Measurements from ENCODE around the gene NFAT5. TPM values are rescaled to one million over a fixed set of nuclear protein-coding genes. Genes with fewer than 3 reads are reported as not detected.

The NFAT5 gene
- total and polyA plus RNA-seq, 2 donors (not counting 3 experiments of a cell fraction or from before 2014, with no cell fraction given), result 17.2 to 49.5 TPM

DNA sequence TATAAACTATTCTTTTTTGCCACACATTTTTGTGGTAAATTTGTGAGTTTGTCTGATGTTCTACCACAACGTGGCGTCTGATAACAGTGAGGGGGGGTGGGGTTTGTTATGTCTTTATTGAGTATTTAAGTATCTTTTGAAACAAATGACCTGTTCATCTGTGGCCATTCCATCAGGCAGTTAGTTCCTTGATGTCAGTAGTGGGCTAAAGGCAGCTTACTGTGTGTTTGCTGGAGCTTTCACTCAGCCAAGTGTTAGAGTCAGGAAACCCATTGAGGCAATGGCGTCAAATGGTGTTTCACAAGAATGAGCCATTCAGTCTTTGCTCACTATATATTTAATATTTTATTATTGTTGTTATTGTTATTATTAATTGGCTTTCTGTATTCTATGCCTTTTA lies 132.6 kb downstream of the NFAT5 start:
- ChIA-PET POLR2A (no interaction called here), CTCF (interaction anchor here (0.9 kb wide), 1 partner anchor 302 kb away, joined by 3 read pairs; no protein-coding TSS in a partner anchor)
- intact Hi-C loops (cut with micrococcal nuclease), result no loop called here
- DNase-seq (ENCODE audit: low read depth, low spot score) (no peak), FAIRE-seq (no peak)
- no peaks in the 10 kb centered on the region for H3K9me1 ChIP-seq (replicated peaks; ENCODE audit: control insufficient read depth, extremely low read depth, insufficient read depth, low read length)
- H3K79me2 ChIP-seq (ENCODE audit: control insufficient read depth, insufficient read depth, low read length), result no peaks in the 10 kb centered on the region
- H3K4me3 ChIP-seq (replicated peaks in 1 of 3; ENCODE audit: insufficient read depth in 1 of 3, low read depth in 1 of 3, low read length in 3 of 3), result no peak overlapping the region
- dilution Hi-C loops (cut with MboI; ENCODE audit: extremely low pct_ligation_motif_present, low sequenced_read_pairs), result no loop called here
- no peak overlapping the region for H3K4me2 ChIP-seq (ENCODE audit: insufficient read depth, low read length)
- H2AFZ ChIP-seq (ENCODE audit: low read depth, low read length), result no peak overlapping the region
- no peaks in the 10 kb centered on the region for H3K27me3 ChIP-seq (ENCODE audit: control insufficient read depth in 2 of 2, insufficient read depth in 2 of 2, low read length in 2 of 2)
- H4K20me1 ChIP-seq (replicated peaks; ENCODE audit: control insufficient read depth, extremely low read depth, insufficient read depth, low read length), result no peaks in the 10 kb centered on the region
- peaks cover 12 to 13% of the 10 kb centered on the region in 2 experiments for H3K36me3 ChIP-seq (ENCODE audit: control insufficient read depth in 2 of 2, extremely low read depth in 1 of 2, insufficient read depth in 2 of 2, low read length in 2 of 2)
- no peak overlapping the region for H3K27ac ChIP-seq (ENCODE audit: insufficient read depth, low read depth, low read length)
- TF ChIP-seq POLR2A (IDR thresholded peaks at IDR 0.05; ENCODE audit: low read depth, low read length) (no peak), JUN (IDR thresholded peaks at IDR 0.05; ENCODE audit: borderline replicate concordance, insufficient read depth, insufficient read length, low read depth) (no peak)
- H3K4me1 ChIP-seq (ENCODE audit: control insufficient read depth, extremely low read depth, insufficient read depth, low read length), result peaks cover 4% of the 10 kb centered on the region
- no peaks in the 10 kb centered on the region for H3K9me3 ChIP-seq (replicated peaks; ENCODE audit: control insufficient read depth, insufficient read depth, low read length)
- no peak overlapping the region for H3K9ac ChIP-seq (replicated peaks; ENCODE audit: extremely low read depth, insufficient read depth, low read length)
- no TSS peak for BruUV-seq (replicated peaks)

DNA sequence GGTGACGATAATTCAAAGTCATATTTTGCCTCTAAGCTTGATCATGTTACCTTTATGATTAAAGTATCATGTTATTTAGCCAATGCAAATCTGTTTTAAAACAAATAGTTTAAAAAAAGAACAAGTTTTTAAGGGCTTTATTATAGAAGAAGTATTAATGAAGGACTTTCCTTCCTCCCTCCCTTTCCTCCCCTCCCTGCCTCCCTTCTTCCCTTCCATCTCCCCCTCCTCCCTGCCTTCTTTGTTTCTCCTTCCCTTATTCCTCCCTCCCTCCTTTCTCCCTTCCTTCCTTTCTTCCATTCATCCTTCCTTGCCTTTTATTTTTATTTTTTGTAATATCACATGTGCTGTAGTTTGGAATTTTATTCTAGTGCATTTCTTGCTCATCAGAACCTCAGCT lies 134.1 kb downstream of the NFAT5 start:
- intact Hi-C loops (cut with micrococcal nuclease), result no loop called here
- DNase-seq (ENCODE audit: low read depth, low spot score) (no peak), FAIRE-seq (no peak)
- BruUV-seq (replicated peaks), result no TSS peak
- dilution Hi-C loops (cut with MboI; ENCODE audit: extremely low pct_ligation_motif_present, low sequenced_read_pairs), result no loop called here
- H3K27me3 ChIP-seq (ENCODE audit: control insufficient read depth in 2 of 2, insufficient read depth in 2 of 2, low read length in 2 of 2), result no peaks in the 10 kb centered on the region
- no peak overlapping the region for H3K4me2 ChIP-seq (ENCODE audit: insufficient read depth, low read length)
- no peak overlapping the region for H3K9ac ChIP-seq (replicated peaks; ENCODE audit: extremely low read depth, insufficient read depth, low read length)
- no peak overlapping the region for H3K27ac ChIP-seq (ENCODE audit: insufficient read depth, low read depth, low read length)
- no peaks in the 10 kb centered on the region for H4K20me1 ChIP-seq (replicated peaks; ENCODE audit: control insufficient read depth, extremely low read depth, insufficient read depth, low read length)
- no peak overlapping the region for H2AFZ ChIP-seq (ENCODE audit: low read depth, low read length)
- H3K4me3 ChIP-seq (replicated peaks in 1 of 3; ENCODE audit: insufficient read depth in 1 of 3, low read depth in 1 of 3, low read length in 3 of 3), result no peak overlapping the region
- ChIA-PET CTCF (interaction anchor here (0.9 kb wide), 1 partner anchor 55 kb away, joined by 5 read pairs; the partner anchor contains the start of gene NOB1), POLR2A (no interaction called here)
- TF ChIP-seq, protein P1, sequence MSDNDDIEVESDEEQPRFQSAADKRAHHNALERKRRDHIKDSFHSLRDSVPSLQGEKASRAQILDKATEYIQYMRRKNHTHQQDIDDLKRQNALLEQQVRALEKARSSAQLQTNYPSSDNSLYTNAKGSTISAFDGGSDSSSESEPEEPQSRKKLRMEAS (IDR thresholded peaks at IDR 0.05; ENCODE audit: insufficient read depth, insufficient read length), result no peak
- no peak for TF ChIP-seq POLR2AphosphoS5 (IDR thresholded peaks at IDR 0.05; ENCODE audit: insufficient read depth, low read depth, low read length)
- TF ChIP-seq JUN (IDR thresholded peaks at IDR 0.05; ENCODE audit: borderline replicate concordance, insufficient read depth, insufficient read length, low read depth), result no peak
- no peak for TF ChIP-seq POLR2A (IDR thresholded peaks at IDR 0.05; ENCODE audit: low read depth, low read length)
- TF ChIP-seq MYC (IDR thresholded peaks at IDR 0.05; ENCODE audit: low read depth, low read length), result no peak
- TF ChIP-seq, protein P2, sequence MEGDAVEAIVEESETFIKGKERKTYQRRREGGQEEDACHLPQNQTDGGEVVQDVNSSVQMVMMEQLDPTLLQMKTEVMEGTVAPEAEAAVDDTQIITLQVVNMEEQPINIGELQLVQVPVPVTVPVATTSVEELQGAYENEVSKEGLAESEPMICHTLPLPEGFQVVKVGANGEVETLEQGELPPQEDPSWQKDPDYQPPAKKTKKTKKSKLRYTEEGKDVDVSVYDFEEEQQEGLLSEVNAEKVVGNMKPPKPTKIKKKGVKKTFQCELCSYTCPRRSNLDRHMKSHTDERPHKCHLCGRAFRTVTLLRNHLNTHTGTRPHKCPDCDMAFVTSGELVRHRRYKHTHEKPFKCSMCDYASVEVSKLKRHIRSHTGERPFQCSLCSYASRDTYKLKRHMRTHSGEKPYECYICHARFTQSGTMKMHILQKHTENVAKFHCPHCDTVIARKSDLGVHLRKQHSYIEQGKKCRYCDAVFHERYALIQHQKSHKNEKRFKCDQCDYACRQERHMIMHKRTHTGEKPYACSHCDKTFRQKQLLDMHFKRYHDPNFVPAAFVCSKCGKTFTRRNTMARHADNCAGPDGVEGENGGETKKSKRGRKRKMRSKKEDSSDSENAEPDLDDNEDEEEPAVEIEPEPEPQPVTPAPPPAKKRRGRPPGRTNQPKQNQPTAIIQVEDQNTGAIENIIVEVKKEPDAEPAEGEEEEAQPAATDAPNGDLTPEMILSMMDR (IDR thresholded peaks at IDR 0.05; ENCODE audit: extremely low read depth in 1 of 2, insufficient read depth in 1 of 2, low read depth in 1 of 2, low read length in 2 of 2), result no peak
- no peak for TF ChIP-seq EZH2 (IDR thresholded peaks at IDR 0.05; ENCODE audit: borderline replicate concordance, low read depth, low read length, severe bottlenecking)
- TF ChIP-seq GATA2 (IDR thresholded peaks at IDR 0.05; ENCODE audit: insufficient read depth, insufficient read length, low read depth, low read length), result no peak
- TF ChIP-seq FOS (IDR thresholded peaks at IDR 0.05; ENCODE audit: borderline replicate concordance, insufficient read depth, low read length), result no peak
- no peaks in the 10 kb centered on the region for H3K9me3 ChIP-seq (replicated peaks; ENCODE audit: control insufficient read depth, insufficient read depth, low read length)
- H3K79me2 ChIP-seq (ENCODE audit: control insufficient read depth, insufficient read depth, low read length), result no peaks in the 10 kb centered on the region
- H3K4me1 ChIP-seq (ENCODE audit: control insufficient read depth, extremely low read depth, insufficient read depth, low read length), result peaks cover 4% of the 10 kb centered on the region
- H3K9me1 ChIP-seq (replicated peaks; ENCODE audit: control insufficient read depth, extremely low read depth, insufficient read depth, low read length), result no peaks in the 10 kb centered on the region
- peaks cover 3 to 9% of the 10 kb centered on the region in 2 experiments for H3K36me3 ChIP-seq (ENCODE audit: control insufficient read depth in 2 of 2, extremely low read depth in 1 of 2, insufficient read depth in 2 of 2, low read length in 2 of 2)

All from endothelial cell of umbilical vein (primary cell).